SJSA1 (cell line): ENCODE measurements around the gene SDHB. TPM values are rescaled to one million over a fixed set of nuclear protein-coding genes. Genes with fewer than 3 reads are reported as not detected.
A peak's percentile ranks its signal among the peaks of the same experiment; 100 is the strongest.

Experiments used
- DNase-seq, 2 experiments: peaks; one replicate each; pipeline ENCODE4 v3.0.0-alpha.2; 2015 to 2020; ENCODE audit warnings: low spot score in 2 of 2, low read depth in 1 of 2
- H3K27ac ChIP-seq: fragments of 250-450 bp; sonication (Bioruptor Pico); 2 replicates; pipeline ENCODE4 v1.5.1; 2020; ENCODE audit warnings: mild to moderate bottlenecking, moderate library complexity
- H3K27me3 ChIP-seq: fragments of 250-450 bp; sonication (Bioruptor Pico); replicated peaks from 2 replicates; pipeline ENCODE4 v1.5.1; 2020; ENCODE audit warnings: mild to moderate bottlenecking, moderate library complexity
- H3K36me3 ChIP-seq: fragments of 250-450 bp; sonication (Bioruptor Pico); 2 replicates; pipeline ENCODE4 v1.5.1; 2020; ENCODE audit warnings: mild to moderate bottlenecking
- H3K4me1 ChIP-seq: fragments of 250-450 bp; sonication (Bioruptor Pico); replicated peaks from 2 replicates; pipeline ENCODE4 v1.6.1; 2021; ENCODE audit warnings: mild to moderate bottlenecking
- H3K4me3 ChIP-seq: fragments of 250-450 bp; sonication (Bioruptor Pico); 2 replicates; pipeline ENCODE4 v1.5.1; 2020; ENCODE audit warnings: mild to moderate bottlenecking
- H3K9me3 ChIP-seq: fragments of 250-450 bp; sonication (Bioruptor Pico); replicated peaks from 2 replicates; pipeline ENCODE4 v1.5.1; 2020; ENCODE audit warnings: mild to moderate bottlenecking
- total RNA-seq: library from RNA; depleted of rRNA; stranded (reverse); fragments of >200 nt; shearing (Covaris generic); gene quantifications from 2 replicates; pipeline ENCODE4 v1.2.3, GENCODE V29; 2014

SDHB gene
- total RNA-seq, 1 experiment from 2014 or later: 219 TPM

- Histone ChIP-seq H3K27ac (no peak overlapping the region), H3K36me3 (peaks cover 92% of the 10 kb centered on the region), H3K9me3 (no peaks in the 10 kb centered on the region), H3K4me1 (no peaks in the 10 kb centered on the region), H3K27me3 (no peaks in the 10 kb centered on the region), H3K4me3 (no peak overlapping the region)
- no peak for DNase-seq
These were observed 29.1 kb downstream of the SDHB start for GRCh38 chr1:17024721-17025120.

GRCh38 chr1:17023573-17023972 is 30.3 kb downstream of the SDHB start:
- Histone ChIP-seq H3K4me1 (no peaks in the 10 kb centered on the region), H3K4me3 (no peak overlapping the region), H3K36me3 (peaks cover 96% of the 10 kb centered on the region), H3K27ac (no peak overlapping the region), H3K27me3 (no peaks in the 10 kb centered on the region), H3K9me3 (no peaks in the 10 kb centered on the region)
- no peak for DNase-seq

GRCh38 chr1:17023102-17023501 is 30.7 kb downstream of the SDHB start:
- Histone ChIP-seq H3K27me3 (no peaks in the 10 kb centered on the region), H3K9me3 (no peaks in the 10 kb centered on the region), H3K27ac (no peak overlapping the region), H3K36me3 (peaks cover 94% of the 10 kb centered on the region), H3K4me3 (no peak overlapping the region), H3K4me1 (no peaks in the 10 kb centered on the region)
- no peak for DNase-seq

- Histone ChIP-seq H3K27ac (no peak overlapping the region), H3K4me1 (no peaks in the 10 kb centered on the region), H3K9me3 (no peaks in the 10 kb centered on the region), H3K4me3 (no peak overlapping the region), H3K36me3 (peaks cover 88% of the 10 kb centered on the region), H3K27me3 (no peaks in the 10 kb centered on the region)
- DNase-seq: no peak
These were observed 31.9 kb downstream of the SDHB start for GRCh38 chr1:17021896-17022295.

GRCh38 chr1:17020502-17020901 is 33.3 kb downstream of the SDHB start:
- Histone ChIP-seq H3K27me3 (no peaks in the 10 kb centered on the region), H3K4me3 (no peak overlapping the region), H3K9me3 (no peaks in the 10 kb centered on the region; the same call in 1 of the 2 replicates), H3K36me3 (peaks cover 75% of the 10 kb centered on the region), H3K4me1 (peaks cover 7% of the 10 kb centered on the region), H3K27ac (no peak overlapping the region)
- DNase-seq: no peak

- H3K27ac ChIP-seq: no peak overlapping the region
- H3K36me3 ChIP-seq: peaks cover 59% of the 10 kb centered on the region
- no peak for DNase-seq
- no peaks in the 10 kb centered on the region for H3K27me3 ChIP-seq
- H3K4me3 ChIP-seq: no peak overlapping the region
- no peaks in the 10 kb centered on the region; the same call in 1 of the 2 replicates for H3K9me3 ChIP-seq
- peaks cover 10% of the 10 kb centered on the region for H3K4me1 ChIP-seq
These were observed 35.0 kb downstream of the SDHB start for GRCh38 chr1:17018849-17019248.

- H3K27me3 ChIP-seq: no peaks in the 10 kb centered on the region
- peaks cover 20% of the 10 kb centered on the region for H3K4me1 ChIP-seq
- H3K9me3 ChIP-seq: no peaks in the 10 kb centered on the region; the same call in 1 of the 2 replicates
- no peak for DNase-seq
- H3K36me3 ChIP-seq: peaks cover 45% of the 10 kb centered on the region
- H3K4me3 ChIP-seq: no peak overlapping the region
- no peak overlapping the region for H3K27ac ChIP-seq
These were observed 36.4 kb downstream of the SDHB start for GRCh38 chr1:17017435-17017834.

GRCh38 chr1:17016317-17016661 is 37.5 kb downstream of the SDHB start:
- H3K9me3 ChIP-seq: no peaks in the 10 kb centered on the region; the same call in none of the 2 replicates
- no peak overlapping the region for H3K27ac ChIP-seq
- H3K36me3 ChIP-seq: peaks cover 37% of the 10 kb centered on the region
- H3K4me3 ChIP-seq: no peak overlapping the region
- H3K4me1 ChIP-seq: peaks cover 28% of the 10 kb centered on the region
- no peaks in the 10 kb centered on the region for H3K27me3 ChIP-seq
- DNase-seq: no peak

- peaks cover 40% of the 10 kb centered on the region for H3K4me1 ChIP-seq
- no peak for DNase-seq
- no peaks in the 10 kb centered on the region for H3K27me3 ChIP-seq
- H3K27ac ChIP-seq: no peak overlapping the region
- no peaks in the 10 kb centered on the region; the same call in none of the 2 replicates for H3K9me3 ChIP-seq
- H3K36me3 ChIP-seq: peaks cover 24% of the 10 kb centered on the region
- no peak overlapping the region for H3K4me3 ChIP-seq
These were observed 38.9 kb downstream of the SDHB start for GRCh38 chr1:17014671-17015567.

- Histone ChIP-seq H3K36me3 (peaks cover 13% of the 10 kb centered on the region), H3K4me1 (peaks cover 40% of the 10 kb centered on the region), H3K27me3 (no peaks in the 10 kb centered on the region), H3K27ac (no peak overlapping the region), H3K4me3 (no peak overlapping the region), H3K9me3 (no peaks in the 10 kb centered on the region; the same call in none of the 2 replicates)
- peak in 1 of 2 experiments; percentile 23 for DNase-seq
These were observed 40.1 kb downstream of the SDHB start for GRCh38 chr1:17013491-17014320.

- H3K27me3 ChIP-seq: no peaks in the 10 kb centered on the region
- no peak overlapping the region for H3K4me3 ChIP-seq
- no peaks in the 10 kb centered on the region; the same call in none of the 2 replicates for H3K9me3 ChIP-seq
- no peak for DNase-seq
- H3K4me1 ChIP-seq: peaks cover 40% of the 10 kb centered on the region
- no peak overlapping the region for H3K27ac ChIP-seq
- H3K36me3 ChIP-seq: peaks cover 7% of the 10 kb centered on the region
These were observed 40.9 kb downstream of the SDHB start for GRCh38 chr1:17012775-17013490.

GRCh38 chr1:17011439-17012307 is 42.2 kb downstream of the SDHB start, which contains the start of gene ATP13A2:
Gene ATP13A2 (minus strand): TSS chr1:17011928. CDS start chr1:17011738, 190 bp downstream.
- H3K9me3 ChIP-seq: no peaks in the 10 kb centered on the region; the same call in none of the 2 replicates
- H3K4me1 ChIP-seq: peaks cover 40% of the 10 kb centered on the region
- H3K4me3 ChIP-seq: peak within 1 kb of the TSS; percentile 91
- H3K27me3 ChIP-seq: no peaks in the 10 kb centered on the region
- no peak within 1 kb of the TSS for H3K27ac ChIP-seq
- peaks cover 3% of the 10 kb centered on the region for H3K36me3 ChIP-seq
- peak; percentile 48 to 68 for DNase-seq

GRCh38 chr1:17011092-17011438 is 42.8 kb downstream of the SDHB start:
- Histone ChIP-seq H3K36me3 (peaks cover 3% of the 10 kb centered on the region), H3K27me3 (no peaks in the 10 kb centered on the region), H3K27ac (no peak overlapping the region), H3K4me3 (peak overlapping the region; percentile 91), H3K4me1 (peaks cover 34% of the 10 kb centered on the region), H3K9me3 (no peaks in the 10 kb centered on the region; the same call in 1 of the 2 replicates)
- DNase-seq: no peak
